Right lobe of liver (tissue), 6 donors: ENCODE measurements around the gene CDCA5. TPM values are rescaled to one million over a fixed set of nuclear protein-coding genes. Genes with fewer than 3 reads are reported as not detected.

Experiments used
- ATAC-seq, 4 donors: fragments of 200-7000 bp; cut with Tn5 transposase; one replicate each; pipeline ENCODE4 v1.9.1; 2020; ENCODE audit warnings: mild to moderate bottlenecking in 4 of 4, moderate library complexity in 4 of 4
- DNase-seq, 3 donors: peaks; one replicate each; pipeline ENCODE4 v3.0.0-alpha.2; 2020
- H3K27ac ChIP-seq, 3 donors: fragments of 200-600 bp; one replicate each; pipeline ENCODE4 v1.8.0; 2022
- H3K27me3 ChIP-seq, 2 donors: fragments of 200-600 bp; one replicate each; pipeline ENCODE4 v1.8.0; 2022
- H3K36me3 ChIP-seq, 4 donors: fragments of 200-600 bp; sonication (generic) in 1 of 4; one replicate each; pipeline versions ENCODE4 v1.5.1 to v1.8.0; 2017 to 2022; ENCODE audit warnings: control low read depth in 1 of 4
- H3K4me1 ChIP-seq, 4 donors: fragments of 200-600 bp; sonication (generic) in 1 of 4; one replicate each; pipeline versions ENCODE4 v1.5.1 to v1.8.0; 2017 to 2022; ENCODE audit warnings: control low read depth in 1 of 4
- H3K4me3 ChIP-seq, 3 donors: fragments of 200-600 bp; one replicate each; pipeline ENCODE4 v1.8.0; 2022
- H3K9me3 ChIP-seq, 4 donors: fragments of 200-600 bp; sonication (generic) in 1 of 4; one replicate each; pipeline versions ENCODE4 v1.5.1 to v1.8.0; 2017 to 2022; ENCODE audit warnings: control low read depth in 1 of 4
- CTCF ChIP-seq, 4 donors: fragments of 200-600 bp in 3 of 4; fragments of 450-650 bp in 1 of 4; IDR thresholded peaks; one replicate each; pipeline versions ENCODE4 v1.5.1 to v1.8.0; 2016 to 2022; ENCODE audit warnings: antibody characterized with exemption in 4 of 4, mild to moderate bottlenecking in 2 of 4
- POLR2A ChIP-seq: fragments of 450-650 bp; IDR thresholded peaks from one replicate; pipeline ENCODE4 v1.6.1; 2017; ENCODE audit warnings: antibody characterized with exemption, mild to moderate bottlenecking
- WGBS: methylation state at CpG from one replicate; pipeline ENCODE4 v1.1.6; 2018; ENCODE audit warnings: low coverage, low lambda C conversion rate; ENCODE audit not compliant: insufficient coverage; ENCODE audit errors: missing lambda C conversion rate; 5-methylcytosine and 5-hydroxymethylcytosine counted together
- intact Hi-C, 2 donors: fragments of 100-400 bp; cut with DNase I; formaldehyde crosslinking; loops; one replicate each; pipeline versions ENCODE4 v1.11.2 to v1.14.1; 2022
- long read RNA-seq: library from polyadenylated mRNA; unstranded; transcript quantifications from one replicate; pipeline ENCODE4 v2.0.0, GENCODE V29; 2019
- total RNA-seq, 6 experiments: library from RNA; depleted of rRNA in 2 of 6; stranded (reverse); fragments of >200 nt in 2 of 6; fragmentation: NEBNext Ultra II Directional in 3 of 6; extraction: Animal tissue kit (Norgen Biotek cat#: 25700) in 3 of 6; gene quantifications; one replicate each; pipeline versions ENCODE4 v1.1.0 to v1.2.4, GENCODE V29; 2016 to 2023
- donor health status: DM: no; HTN: yes; CAD: no.
- donor health status: DM: no; HTN: no; CAD: no.
- donor health status: DM: no; HTN: no; CAD: no.
- donor health status: DM: no; HTN: yes; CAD: no.
- donor health status: DM: no; HTN: yes; CAD: no.

Gene CDCA5
- total RNA-seq, result 1 to 10 TPM in 3 of 6 experiments, under 1 TPM in 3; 0.31 to 2.3 (median 1.0) TPM
- long read RNA-seq, result 0 reads

- intact Hi-C loops, result no loop called here
- no peaks in the 10 kb centered on the region for H3K9me3 ChIP-seq
- H3K36me3 ChIP-seq, result peaks cover 0 to 23% (median 7%) of the 10 kb centered on the region in 4 donors
- H3K4me3 ChIP-seq, result peak within 1 kb of the TSS; percentile 69 to 80 (median 73)
- ATAC-seq, result peak; percentile 89 to 97 (median 96)
- H3K27me3 ChIP-seq, result no peaks in the 10 kb centered on the region
- peak within 1 kb of the TSS; percentile 59 to 91 (median 83) for H3K27ac ChIP-seq
- 2% methylated on average over 27 of the region's 79 CpGs for WGBS
- H3K4me1 ChIP-seq, result peaks cover 0 to 16% (median 4%) of the 10 kb centered on the region in 4 donors
- TF ChIP-seq CTCF (IDR thresholded peaks at IDR 0.05) (no peak), POLR2A (no peak)
- DNase-seq, result peak; percentile 92 to 96 (median 96)
These were observed at the start of gene CDCA5, which contains the start of gene ZFPL1 for GRCh38 chr11:65083834-65084597. TSS of gene CDCA5 (minus strand) at chr11:65084040. CDS start at chr11:65083978, 62 bp downstream. TSS of gene ZFPL1 (plus strand) at chr11:65084222. CDS start at chr11:65084699, 477 bp downstream.

GRCh38 chr11:65132988-65133700 is 49.3 kb upstream of the CDCA5 start:
- 46% methylated on average over 10 of the region's 18 CpGs for WGBS
- Histone ChIP-seq H3K9me3 (no peaks in the 10 kb centered on the region), H3K27me3 (no peaks in the 10 kb centered on the region), H3K4me3 (peak overlapping the region; percentile 92 to 99 (median 99)), H3K36me3 (peaks cover 7 to 48% (median 30%) of the 10 kb centered on the region in 4 donors), H3K4me1 (peaks cover 0 to 25% (median 11%) of the 10 kb centered on the region in 4 donors), H3K27ac (peak overlapping the region in 2 of 3 donors; percentile 96 to 97)
- intact Hi-C loops, result loop anchor here in 1 of 2 donors (10.0 kb wide), 1 partner anchor 122 kb away; no protein-coding TSS in a partner anchor
- ATAC-seq (peak; percentile 49 to 60 (median 50)), DNase-seq (peak; percentile 86 to 90 (median 90))
- TF ChIP-seq CTCF (IDR thresholded peaks at IDR 0.05) (no peak), POLR2A (peak; percentile 50)

- Histone ChIP-seq H3K27ac (peak overlapping the region in 1 of 3 donors; percentile 96), H3K27me3 (no peaks in the 10 kb centered on the region), H3K4me3 (peak overlapping the region in 1 of 3 donors; percentile 99), H3K9me3 (no peaks in the 10 kb centered on the region), H3K36me3 (peaks cover 11 to 56% (median 33%) of the 10 kb centered on the region in 4 donors), H3K4me1 (peaks cover 0 to 25% (median 11%) of the 10 kb centered on the region in 4 donors)
- 43% methylated on average over 2 of the region's 10 CpGs for WGBS
- TF ChIP-seq POLR2A, result no peak
- no peak for TF ChIP-seq CTCF (IDR thresholded peaks at IDR 0.05)
- ATAC-seq (no peak), DNase-seq (peak in 1 of 3 donors; percentile 39)
- intact Hi-C loops, result loop anchor here in 1 of 2 donors (10.0 kb wide), 1 partner anchor 122 kb away; no protein-coding TSS in a partner anchor
These were observed 48.6 kb upstream of the CDCA5 start for GRCh38 chr11:65132238-65132987.

- 51% methylated on average over 5 of the region's 6 CpGs for whole genome bisulfite sequencing
- no peak for DNase-seq
- Histone ChIP-seq H3K4me3 (no peak overlapping the region), H3K9me3 (no peaks in the 10 kb centered on the region), H3K27me3 (no peaks in the 10 kb centered on the region), H3K4me1 (peaks cover 0 to 25% (median 11%) of the 10 kb centered on the region in 4 donors), H3K27ac (no peak overlapping the region), H3K36me3 (peaks cover 11 to 61% (median 34%) of the 10 kb centered on the region in 4 donors)
- TF ChIP-seq POLR2A, result no peak
- TF ChIP-seq CTCF (IDR thresholded peaks at IDR 0.05), result no peak
- no peak for ATAC-seq
- intact Hi-C loops, result loop anchor here in 1 of 2 donors (10.0 kb wide), 1 partner anchor 123 kb away; no protein-coding TSS in a partner anchor
These were observed 48.0 kb upstream of the CDCA5 start for GRCh38 chr11:65131895-65132237.
